ENCODE results near the gene FHOD3.

Gene FHOD3

DNA sequence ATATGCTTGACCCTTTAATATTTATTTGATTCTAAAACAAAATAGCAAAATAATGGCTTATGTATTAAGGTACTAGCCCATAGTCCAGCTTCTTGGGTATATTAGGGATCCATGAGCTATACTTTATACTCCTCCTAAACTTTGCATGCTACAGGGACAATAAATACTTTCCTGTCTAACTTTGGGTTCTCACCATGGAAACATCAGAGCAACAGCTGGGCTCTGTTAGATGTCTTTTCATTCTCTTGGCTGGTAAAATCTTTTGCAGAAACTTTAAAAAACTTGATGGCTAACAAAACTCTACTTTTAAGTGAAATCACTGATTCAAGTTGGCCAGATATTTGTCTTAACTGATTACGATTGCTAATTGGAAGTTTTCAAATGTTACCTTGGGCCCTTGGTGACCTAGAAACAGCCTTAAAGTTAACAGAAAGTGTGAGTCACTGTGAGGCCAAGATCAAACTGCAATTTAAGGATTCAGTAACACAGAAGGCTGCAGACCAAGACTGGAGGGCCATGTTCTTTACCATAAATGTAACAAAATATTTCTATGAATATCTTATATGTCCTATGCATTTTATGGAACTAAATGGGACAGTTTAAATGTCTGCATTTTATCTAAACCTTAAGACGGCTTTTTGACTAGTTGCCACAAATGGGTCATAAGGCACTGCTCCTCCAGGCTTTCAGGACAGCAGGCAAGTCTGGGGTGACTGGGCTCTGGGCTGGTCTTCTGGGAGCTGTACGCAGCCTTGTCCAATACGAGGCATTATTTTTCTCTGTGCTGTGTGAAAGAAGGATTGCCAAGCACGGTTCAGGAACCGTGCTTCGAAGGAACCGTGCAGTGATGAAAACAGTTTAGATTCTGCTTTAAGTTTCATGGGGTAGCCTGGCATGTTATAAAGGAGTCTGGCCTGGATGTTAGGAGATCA lies 342.8 kb downstream of the FHOD3 start:
- no peak for DNase-seq

DNA sequence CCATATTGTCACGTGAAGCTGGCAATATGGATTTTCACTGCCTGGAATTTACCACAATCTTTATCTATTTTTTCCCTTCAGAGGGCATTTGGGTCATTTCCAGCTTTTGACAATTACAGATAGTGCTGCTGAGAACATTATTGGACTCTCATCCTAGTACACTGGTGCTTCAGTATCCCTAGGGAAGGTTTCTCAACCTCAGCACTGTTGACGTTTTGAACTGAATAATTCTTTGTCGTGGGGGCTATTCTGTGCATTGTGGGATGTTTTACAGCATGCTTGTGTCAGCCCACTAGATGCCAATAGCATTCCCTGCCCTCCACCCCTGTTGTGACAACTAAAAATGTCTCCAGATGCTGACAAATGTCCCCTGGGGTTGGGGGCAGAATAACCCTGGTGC lies 345.5 kb downstream of the FHOD3 start:
- no peak for DNase-seq

DNA sequence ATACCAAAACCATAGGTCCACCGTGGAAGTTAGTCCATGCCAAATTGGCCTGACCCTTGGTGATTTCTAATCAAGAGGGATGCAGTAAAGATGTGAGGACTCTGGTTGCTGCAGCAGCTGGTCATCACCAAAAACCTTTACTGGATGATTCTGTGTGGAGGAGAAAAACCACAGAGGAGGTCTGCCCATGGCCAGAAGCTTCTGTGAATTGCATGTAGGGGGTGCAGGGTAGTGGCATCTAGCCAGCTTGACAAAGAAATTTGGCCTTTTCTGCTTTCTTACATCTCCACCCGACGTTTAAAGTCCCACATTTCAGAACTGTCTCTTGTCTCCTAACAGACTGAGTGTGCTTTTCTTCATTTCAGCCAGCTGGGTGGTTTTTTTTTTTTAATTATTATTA lies 351.3 kb downstream of the FHOD3 start:
- no peak for DNase-seq

DNA sequence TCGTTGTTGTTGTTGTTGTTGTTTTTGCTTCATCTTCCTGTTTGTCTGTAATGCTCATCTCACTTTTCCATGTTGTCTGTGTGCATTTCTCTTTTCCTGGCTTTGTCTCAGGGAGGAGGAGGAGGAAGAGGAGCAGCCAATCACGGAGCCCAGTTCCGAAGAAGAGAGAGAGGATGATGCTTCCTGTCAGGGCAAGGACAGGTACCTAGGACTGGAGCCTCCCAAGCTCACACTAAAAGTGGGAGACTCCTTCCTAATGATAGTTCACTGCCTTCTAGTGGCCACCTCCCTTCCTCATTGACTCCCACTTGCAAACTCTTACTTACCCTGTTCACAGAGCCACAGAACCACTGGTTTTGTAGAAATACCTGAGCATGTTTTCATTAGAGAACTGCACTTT lies 351.7 kb downstream of the FHOD3 start:
- DNase-seq, result no peak

DNA sequence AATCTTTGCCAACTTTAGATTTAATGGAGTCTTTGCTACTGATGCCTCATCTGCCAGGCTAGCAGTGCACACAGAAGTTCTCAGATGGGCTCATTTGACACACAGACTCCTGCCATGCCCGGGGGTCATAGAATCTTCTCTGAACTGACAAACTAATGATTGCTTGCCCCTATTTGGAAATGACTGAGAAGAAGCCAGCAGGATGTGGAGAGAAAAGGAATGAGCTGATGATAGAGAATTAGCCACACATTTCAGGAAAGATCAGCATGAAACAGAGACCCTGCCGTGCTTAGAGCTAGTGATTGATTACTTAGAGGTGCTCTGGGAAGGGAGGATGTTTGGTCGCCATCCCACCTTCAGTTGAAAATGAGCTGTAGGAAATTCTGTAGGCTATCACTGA lies 352.8 kb downstream of the FHOD3 start:
- DNase-seq, result no peak

DNA sequence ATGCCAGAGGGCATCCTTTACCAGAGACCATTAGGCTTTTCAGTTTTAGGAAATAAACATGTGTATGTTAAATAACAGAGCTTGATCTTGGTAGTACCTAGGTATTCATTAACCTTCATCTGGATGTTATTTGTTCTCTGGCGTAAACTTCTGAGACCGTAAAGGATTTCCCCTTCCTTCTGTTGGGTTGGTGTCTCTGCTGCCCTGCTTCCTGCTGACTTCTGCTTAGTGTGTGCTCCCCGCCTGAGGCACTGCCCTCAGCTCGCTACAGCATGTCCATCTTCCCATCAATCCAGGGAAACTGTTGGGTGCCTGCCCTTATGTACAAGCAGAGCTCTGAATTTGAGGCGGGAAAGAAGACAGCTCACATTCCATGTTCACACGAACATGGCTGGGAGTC lies 353.4 kb downstream of the FHOD3 start:
- DNase-seq, result no peak

DNA sequence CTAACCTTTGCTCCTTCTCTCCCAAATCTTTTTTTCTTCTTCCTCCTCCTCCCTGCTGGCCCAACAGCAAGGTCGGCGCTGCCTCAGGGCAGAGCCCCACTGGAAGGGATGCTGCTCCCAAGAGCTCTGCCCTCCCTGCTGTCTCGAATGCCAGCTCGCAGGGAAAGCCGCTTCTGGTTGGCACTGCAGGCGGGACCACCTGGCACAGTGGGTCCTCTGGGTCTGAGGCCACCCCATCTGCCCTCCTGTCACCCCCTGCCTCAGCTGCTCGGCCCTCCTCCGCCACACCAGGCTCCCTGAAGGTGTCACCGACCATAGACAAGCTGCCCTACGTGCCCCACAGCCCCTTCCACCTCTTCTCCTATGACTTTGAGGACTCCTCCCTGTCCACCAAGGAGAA lies 355.0 kb downstream of the FHOD3 start:
- DNase-seq, result no peak

DNA sequence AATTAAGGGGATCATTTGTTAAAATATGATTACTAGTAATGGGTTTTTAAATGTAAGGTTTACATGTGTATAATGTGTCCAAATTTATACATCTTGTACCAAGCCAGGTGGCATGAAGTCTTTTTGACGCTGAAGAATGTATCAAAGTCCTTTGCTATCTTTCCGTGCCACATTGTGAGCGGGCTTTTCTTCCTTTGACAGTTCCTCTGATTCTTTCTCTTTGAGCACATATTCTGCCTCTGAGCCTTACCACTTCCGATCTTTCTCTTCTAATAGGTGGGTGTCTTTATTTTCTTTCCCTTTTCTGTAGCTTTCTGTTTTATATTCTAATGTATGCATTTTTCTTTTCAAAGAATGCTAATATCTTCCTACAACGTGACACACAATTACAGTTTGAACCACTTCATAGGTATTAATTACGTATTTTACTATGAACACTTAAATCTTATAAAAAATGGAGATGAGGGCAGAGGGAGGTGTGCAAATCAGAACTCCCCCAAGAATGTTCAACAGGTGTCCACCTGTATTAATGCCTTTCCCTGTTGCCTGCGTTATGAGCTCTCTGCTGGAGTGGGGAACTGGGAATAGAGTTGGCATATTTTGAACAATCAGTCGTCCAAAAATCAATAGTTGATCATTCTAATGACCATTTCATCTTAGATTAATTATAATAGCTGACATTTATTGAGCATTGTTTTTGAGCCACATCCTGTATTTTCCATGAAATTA lies 355.8 kb downstream of the FHOD3 start:
- no peak for DNase-seq

DNA sequence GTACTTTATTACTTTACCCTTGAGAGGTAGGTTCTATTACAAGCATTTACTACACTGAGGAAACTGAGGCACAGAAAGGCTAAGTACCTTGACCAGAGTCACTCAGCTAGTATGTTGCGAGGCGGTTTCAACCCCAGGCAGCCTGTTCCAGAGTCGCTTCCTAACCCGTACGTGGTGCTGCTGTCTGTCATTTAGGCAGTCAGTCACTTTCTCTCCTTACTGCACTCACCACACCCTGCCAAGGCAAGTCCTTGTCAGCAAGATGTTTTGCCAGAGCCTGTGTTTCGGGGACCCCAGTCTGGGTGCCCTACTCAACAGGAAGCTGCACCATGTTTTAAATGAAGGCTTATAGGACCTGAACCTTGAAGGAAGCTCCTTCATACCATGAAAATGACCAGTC lies 356.4 kb downstream of the FHOD3 start:
- no peak for DNase-seq

DNA sequence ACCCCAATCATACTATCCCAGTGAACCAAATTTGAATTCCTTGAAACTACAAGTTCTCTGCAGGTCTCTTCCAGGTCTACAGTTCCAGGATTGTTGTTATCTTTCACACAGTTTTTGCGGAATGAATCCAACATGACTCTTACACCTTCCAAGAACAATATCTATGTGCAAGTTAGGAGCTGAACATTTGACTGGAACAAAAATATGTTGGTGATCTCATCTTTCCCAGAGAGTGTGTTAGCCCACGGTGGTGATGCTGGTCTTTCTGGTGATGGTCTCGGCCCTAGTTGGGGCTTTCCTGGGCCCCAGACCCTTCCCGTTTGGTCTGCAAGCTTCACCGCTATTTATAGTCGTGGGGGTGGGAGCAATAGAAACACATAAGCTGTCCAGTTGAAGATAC lies 357.6 kb downstream of the FHOD3 start:
- DNase-seq, result no peak

DNA sequence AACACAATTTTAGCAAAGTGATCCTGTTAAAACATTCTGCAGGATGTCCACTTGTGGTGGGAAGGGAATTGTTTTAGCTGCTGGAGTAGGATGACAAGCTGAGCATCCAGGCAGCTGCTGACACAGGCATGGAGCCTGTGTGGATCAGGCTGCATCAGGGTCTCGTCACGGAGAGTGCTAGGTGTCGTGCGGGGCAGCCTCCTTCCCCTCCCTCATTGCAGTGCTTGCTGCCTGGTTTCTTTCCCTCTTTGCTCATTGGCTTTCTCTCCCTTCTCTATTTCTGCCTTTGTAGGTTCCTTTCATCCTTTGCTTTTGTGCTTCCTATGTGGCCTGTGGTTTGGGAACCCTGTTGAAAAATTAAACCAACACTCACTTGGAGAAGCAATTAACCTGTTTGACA lies 358.4 kb downstream of the FHOD3 start:
- no peak for DNase-seq

DNA sequence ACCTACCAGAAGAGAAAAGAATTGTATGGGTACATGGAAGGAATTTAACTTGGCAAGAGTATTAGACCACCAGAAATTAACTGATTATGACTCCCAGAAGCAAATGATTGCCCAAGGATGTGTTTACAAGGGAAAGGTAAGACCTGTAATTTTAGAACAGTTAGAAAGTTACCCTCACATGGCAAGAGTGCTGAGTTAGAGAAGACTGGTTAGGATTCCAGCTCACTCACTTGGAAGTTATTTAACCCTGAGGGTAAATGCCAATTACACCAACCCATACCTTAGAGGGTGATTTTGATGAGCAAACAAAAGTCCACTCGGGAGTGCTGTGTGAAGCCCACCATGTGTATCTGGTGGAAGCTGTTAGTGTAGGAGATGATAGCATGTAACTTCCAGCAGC lies 361.1 kb downstream of the FHOD3 start:
- no peak for DNase-seq

DNA sequence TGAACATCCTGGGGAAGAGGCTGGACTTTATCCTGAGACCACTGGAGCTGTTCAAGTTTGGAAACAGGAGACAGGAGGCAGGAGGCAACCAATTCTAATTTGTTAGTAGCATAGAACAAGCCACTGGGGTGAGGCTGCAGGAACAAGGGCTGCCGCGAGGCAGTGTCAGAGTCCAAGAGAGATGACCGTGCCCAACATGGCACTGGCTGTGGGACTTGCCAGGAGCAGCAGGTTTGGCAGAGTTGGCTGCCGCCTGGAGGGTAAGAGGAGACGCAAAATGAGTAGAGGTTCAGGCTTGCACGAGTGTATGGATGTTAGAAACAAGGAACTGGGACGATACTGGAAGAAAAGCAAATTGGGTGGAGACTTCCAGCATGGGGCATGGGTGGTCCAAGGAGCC lies 362.8 kb downstream of the FHOD3 start:
- DNase-seq, result no peak

DNA sequence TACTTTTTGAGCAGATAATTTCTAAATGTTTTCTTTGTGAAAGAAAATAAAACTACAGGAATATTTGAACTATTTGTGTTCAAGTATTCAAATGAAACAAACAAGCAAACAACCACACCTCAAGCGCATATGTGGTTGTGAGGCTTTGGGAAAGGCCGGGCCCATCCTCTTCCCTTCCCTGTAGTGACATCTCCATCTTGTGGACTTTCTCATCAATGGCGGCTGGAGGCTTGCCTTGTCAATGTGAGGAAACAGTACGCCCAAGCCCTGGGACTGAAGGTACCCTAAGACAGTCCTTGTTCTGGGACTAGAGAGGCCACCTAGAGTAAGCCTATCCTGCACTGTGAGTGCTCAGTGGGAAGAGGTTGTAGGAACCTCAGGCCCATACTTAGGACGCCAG lies 364.5 kb downstream of the FHOD3 start:
- no peak for DNase-seq

DNA sequence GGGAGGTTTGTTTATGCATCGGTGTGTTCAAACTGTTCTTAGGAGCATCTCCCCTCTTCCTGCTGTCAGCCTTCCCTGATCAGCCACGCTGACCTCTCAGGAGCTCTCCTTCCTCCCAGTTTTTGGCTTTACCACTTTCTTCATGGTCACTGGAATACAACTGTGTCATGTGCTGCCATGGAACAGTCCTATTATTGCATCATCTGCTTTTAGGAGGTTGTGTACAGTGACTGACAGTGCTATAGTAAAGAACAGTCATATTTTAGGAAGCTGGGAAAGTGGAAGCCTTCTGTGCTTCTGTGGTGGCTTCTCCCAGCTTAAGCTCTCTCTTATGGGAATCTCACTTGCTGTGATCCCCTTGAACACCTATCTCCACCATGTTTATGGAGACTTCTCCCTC lies 365.8 kb downstream of the FHOD3 start:
- DNase-seq, result no peak

DNA sequence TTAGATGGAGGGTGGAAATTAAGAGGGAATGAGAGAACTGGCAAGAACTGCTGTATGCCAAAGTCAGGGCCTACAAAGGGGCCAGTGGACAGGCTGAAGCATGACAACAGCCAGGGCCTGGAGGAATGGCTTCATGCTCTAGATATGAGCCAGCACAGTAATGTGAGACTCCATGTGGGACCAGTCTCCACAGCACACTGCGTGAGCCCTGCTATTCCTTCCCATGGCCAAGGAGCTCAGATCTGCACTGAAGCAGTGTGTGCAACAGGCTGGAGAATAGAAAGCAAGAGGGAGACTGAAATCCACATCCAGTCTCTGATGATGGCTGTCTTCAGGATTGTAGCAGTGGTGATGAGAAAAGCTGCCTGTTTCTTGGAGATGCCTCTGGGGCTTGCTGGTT lies 368.4 kb downstream of the FHOD3 start:
- DNase-seq, result no peak

DNA sequence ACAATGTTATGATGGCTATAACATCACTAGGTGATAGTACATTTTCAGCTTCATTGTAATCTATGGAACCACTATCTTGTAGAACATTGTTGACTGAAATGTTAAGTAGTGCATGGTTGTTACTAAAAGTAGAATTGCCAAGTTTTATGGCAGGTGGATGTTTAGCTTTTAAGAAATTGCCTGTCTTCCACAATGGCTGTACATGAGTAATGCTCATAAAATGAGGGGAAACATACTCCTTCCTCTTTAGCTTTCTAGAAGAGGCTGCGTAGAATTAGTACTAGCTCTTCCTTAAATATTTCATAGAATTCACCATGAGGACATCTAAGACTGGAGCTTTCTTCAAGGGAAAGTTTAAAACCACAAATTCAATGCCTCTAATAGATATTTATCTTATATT lies 370.3 kb downstream of the FHOD3 start:
- DNase-seq, result no peak

DNA sequence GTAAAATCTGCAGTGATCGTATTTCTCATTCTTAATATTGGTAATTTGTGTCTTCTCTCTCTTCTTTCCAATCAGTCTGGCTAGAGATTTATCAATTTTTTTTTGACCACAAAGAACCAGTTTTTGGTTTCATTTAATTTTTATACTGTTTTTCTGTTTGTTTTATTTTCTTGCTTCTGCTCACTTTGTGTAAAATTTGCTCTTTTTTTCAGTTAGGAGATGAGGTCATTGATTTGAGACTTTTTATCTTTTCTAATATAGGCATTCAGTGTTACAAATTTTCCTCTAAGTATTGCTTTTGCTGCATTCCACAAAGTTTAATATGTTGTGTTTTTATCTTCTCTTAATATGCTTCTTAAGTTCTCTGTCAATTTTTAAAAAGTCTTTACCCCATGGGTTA lies 370.8 kb downstream of the FHOD3 start:
- no peak for DNase-seq

DNA sequence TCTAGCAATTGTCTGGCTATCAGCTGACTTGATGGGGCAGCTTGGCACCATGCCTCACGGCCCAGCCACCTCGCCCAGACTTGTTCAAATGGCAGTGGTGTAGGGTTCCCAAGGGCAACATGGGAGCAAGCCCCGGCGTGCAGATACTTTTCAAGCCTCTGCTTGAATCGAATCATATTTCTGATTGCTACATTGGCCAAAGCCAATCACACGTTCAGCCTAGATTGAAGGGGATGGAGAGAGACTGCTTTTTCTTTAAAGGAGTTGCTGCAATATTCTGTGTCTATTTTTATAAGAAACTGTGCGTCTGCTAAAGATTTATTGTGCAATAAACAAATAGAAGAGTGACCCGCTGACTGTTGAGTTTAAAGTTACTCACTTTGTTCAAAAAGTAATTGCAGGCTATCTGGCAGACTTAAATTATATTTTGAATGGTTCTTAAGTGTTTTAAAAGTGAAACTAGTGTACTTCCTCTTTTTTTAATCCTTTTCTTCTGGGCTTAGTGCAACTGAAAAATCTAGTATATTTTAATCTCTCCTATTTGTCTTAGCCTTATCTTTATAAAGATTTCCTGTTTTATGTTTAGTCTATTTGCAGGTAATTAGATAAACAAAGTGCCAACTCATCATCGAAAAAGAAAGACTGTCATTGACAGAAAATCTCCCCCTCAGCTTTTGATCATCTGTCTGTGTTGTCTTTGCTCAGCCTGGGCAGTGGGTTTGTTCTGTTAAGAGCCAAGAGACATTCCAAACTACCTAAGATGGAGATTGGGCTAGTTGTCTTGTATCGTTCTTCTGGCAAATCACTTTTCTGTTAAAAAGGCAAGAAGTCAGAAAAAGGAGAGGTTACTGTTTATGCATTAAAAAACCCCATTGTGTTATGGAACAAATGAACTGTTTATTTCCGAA lies 375.2 kb downstream of the FHOD3 start:
- DNase-seq, result no peak

DNA sequence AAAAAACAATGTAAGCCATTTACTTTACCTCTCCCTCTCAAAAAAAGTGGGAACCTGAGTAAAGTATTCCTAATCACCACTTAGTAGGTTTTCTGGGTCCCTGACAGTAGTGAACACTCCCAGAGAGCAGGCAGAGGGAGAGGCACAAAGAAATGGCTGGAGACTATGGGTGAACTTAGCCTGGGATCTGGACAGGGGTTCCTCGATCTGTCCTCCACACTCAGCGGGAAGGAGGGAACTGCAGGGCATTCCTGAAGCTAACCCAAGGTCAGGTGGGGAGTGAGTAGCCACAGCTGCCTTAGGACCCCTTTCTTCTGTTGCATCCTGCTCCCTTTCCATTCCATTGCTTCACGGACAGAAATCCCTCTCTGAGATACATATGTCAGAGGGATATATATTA lies 375.9 kb downstream of the FHOD3 start:
- no peak for DNase-seq

DNA sequence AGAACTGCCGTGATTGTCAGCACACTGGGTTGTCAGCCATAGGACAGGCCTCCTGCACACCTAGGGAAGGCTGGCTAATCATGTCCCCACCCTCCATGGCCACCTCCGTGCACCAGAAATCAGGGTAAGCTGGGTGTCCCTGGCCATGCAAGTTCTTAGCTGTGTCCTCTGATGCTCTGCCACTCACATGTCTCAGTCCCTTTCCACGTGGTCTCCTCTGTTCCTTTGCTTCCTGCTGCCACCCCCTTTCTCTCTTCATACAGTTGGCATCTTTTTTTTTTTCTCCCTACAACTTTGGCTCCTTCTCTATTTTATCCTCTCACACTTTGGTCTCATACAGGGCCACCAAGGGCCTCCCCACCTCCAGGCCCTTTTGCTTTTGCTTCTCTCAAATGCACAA lies 377.6 kb downstream of the FHOD3 start:
- DNase-seq, result no peak

DNA sequence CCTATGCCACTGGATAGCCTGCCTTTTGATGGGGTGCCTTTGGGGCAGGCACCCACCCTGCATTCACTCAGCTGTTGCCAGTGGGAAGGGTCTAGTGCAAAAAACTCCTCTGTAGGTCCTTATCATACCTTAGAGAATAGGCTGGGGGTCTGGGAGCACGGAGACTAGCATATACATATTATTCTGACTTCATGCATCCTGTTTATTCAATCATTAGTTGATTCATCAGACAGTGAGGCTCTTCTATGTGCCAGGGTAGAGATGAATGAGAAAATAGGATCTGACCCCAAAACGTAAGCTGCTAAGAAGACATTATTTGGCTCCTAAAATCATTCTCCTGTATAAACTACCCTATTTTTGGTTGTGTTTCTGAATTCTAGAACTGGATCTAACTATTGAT lies 378.0 kb downstream of the FHOD3 start:
- no peak for DNase-seq

DNA sequence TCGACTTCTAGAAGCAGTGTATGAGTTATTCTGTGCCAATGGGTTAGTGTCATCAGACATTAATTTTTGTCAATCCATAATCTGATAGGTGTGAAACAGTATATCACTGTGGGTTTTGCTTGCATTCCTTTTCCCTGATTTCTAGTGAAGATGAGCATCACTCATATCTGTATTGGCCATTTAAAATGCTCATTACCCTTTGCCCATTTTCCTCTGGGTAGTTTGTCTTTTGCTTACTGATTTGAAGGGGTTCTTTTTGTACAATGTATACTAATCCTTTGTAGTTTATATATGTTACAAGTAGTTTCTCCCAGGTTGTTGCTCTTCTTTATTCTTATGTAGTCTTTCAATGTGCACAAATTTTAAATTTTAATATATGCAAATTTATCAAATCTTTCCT lies 379.1 kb downstream of the FHOD3 start:
- DNase-seq, result no peak
